Vagina (tissue), 2 donors: ENCODE data around the gene TGIF1. TPM values are rescaled to one million over a fixed set of nuclear protein-coding genes. Genes with fewer than 3 reads are reported as not detected.

Source experiments
- DNase-seq, 2 donors: peaks; one replicate each; pipeline ENCODE4 v3.0.0-alpha.2; 2017; ENCODE audit errors: extremely low spot score in 2 of 2
- H3K27ac ChIP-seq: fragments of 200-600 bp; sonication (generic); one replicate; pipeline ENCODE4 v1.5.1; 2019
- H3K27me3 ChIP-seq: fragments of 200-600 bp; sonication (generic); one replicate; pipeline ENCODE4 v1.5.1; 2019
- H3K36me3 ChIP-seq, 2 donors: fragments of 200-600 bp; sonication (generic); one replicate each; pipeline ENCODE4 v1.5.1; 2017 to 2019
- H3K4me1 ChIP-seq: fragments of 200-600 bp; sonication (generic); one replicate; pipeline ENCODE4 v1.5.1; 2019
- H3K4me3 ChIP-seq, 2 donors: fragments of 200-600 bp; sonication (generic); 1 replicate in 1 of 2; 2 replicates in 1 of 2; pipeline ENCODE4 v1.5.1; 2016 to 2019
- H3K9me3 ChIP-seq: fragments of 200-600 bp; sonication (generic); one replicate; pipeline ENCODE4 v1.5.1; 2019
- CTCF ChIP-seq, 3 experiments: fragments of 450-650 bp in 2 of 3; fragments of 200-600 bp in 1 of 3; sonication (generic) in 1 of 3; IDR thresholded peaks; one replicate each; pipeline ENCODE4 v1.5.1; 2017 to 2019; ENCODE audit warnings: antibody characterized with exemption in 3 of 3, mild to moderate bottlenecking in 2 of 3, moderate library complexity in 2 of 3
- POLR2A ChIP-seq, 2 donors: fragments of 450-650 bp; IDR thresholded peaks; one replicate each; pipeline ENCODE4 v1.6.1; 2017; ENCODE audit warnings: antibody characterized with exemption in 2 of 2, mild to moderate bottlenecking in 2 of 2, moderate library complexity in 2 of 2
- POLR2AphosphoS5 ChIP-seq, 2 donors: sonication (generic); formaldehyde crosslinking; IDR thresholded peaks; one replicate each; pipeline ENCODE4 v1.9.0; 2017; ENCODE audit warnings: antibody characterized with exemption in 2 of 2, mild to moderate bottlenecking in 2 of 2, low read depth in 1 of 2; ENCODE audit not compliant: insufficient read depth in 1 of 2
- intact Hi-C: fragments of 100-400 bp; cut with DNase I; formaldehyde crosslinking; loops from one replicate; pipeline ENCODE4 v1.15.1; 2023
- total RNA-seq: library from RNA; depleted of rRNA; stranded (reverse); fragments of >200 nt; gene quantifications from one replicate; pipeline ENCODE4 v1.2.3, GENCODE V29; 2016

Gene TGIF1
- total RNA-seq, 1 donor from 2014 or later = 60.9 TPM

DNA sequence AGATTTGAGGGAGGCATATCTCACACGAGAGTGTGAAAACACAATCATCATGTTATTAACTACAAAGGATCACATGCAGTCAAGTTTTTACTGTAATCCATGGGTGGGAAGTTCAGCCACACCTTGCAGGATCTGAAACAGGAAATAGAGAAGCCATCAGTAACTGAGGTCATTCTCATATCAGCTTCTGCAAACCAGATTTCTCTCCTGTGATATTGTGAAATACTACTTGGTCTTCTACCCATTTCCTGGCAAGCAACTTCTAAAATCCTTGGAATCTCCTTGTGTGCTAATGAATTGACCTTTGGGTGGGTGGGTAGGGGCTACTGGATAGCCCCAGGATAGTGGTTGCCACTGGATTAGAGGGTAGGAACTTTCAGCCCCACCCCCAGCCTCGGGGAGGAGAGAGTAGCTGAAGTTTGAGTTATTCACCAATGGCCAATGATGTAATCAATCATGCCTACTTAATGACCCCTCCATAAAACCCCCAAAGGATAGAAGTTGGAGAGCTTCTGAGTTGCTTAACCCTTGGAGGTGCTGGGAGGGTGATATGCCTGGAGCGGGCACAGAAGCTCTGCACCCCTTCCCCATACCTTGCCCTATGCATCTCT lies 25.6 kb upstream of the TGIF1 start:
- H3K4me3 ChIP-seq = no peak overlapping the region
- intact Hi-C loops = no loop called here
- H3K36me3 ChIP-seq = no peaks in the 10 kb centered on the region
- no peak for DNase-seq
- H3K27me3 ChIP-seq = no peaks in the 10 kb centered on the region
- H3K9me3 ChIP-seq = no peaks in the 10 kb centered on the region
- no peak overlapping the region for H3K27ac ChIP-seq
- TF ChIP-seq POLR2A (IDR thresholded peaks at IDR 0.05) = no peak
- no peak for TF ChIP-seq CTCF (IDR thresholded peaks at IDR 0.05)
- TF ChIP-seq POLR2AphosphoS5 (IDR thresholded peaks at IDR 0.05; ENCODE audit: insufficient read depth in 1 of 2, low read depth in 1 of 2) = no peak
- no peaks in the 10 kb centered on the region for H3K4me1 ChIP-seq

DNA sequence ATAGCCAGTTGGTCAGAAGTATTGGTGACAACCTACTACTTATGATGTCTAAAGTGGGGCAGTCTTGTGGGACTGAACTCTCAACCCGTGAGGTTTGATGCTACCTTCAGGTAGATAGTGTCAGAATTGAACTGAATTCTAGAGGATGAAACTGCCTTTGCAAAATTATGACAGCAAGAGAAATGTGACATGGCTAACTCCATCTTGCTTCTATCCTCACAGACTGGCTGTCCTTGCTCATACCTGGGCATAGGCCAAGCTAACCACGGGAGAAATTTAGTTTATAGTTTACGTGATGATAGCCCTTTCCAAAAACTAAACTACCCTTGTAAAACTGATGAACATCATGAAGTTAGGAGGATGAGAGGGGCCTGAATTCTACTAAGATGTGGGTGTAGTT lies 24.9 kb upstream of the TGIF1 start:
- no peaks in the 10 kb centered on the region for H3K36me3 ChIP-seq
- intact Hi-C loops = no loop called here

DNA sequence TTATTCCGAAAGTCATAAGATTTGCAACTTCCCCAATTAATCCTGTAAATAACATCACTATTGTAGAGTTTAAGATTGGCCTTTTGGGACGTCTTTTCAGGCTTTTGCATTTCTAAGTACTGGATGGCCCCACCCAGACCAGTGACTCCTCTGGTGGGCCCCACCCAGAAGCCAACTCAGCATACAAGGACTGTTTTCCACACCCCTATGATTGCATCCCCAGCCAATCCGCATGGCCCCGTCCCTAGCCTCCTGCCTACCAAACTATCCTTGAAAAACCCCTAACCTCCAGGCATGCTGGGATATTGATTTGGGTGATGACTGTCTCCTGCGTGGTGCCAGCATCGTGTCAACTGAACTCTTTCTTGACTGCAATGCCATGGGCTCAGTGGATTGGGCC lies 24.5 kb upstream of the TGIF1 start:
- intact Hi-C loops = no loop called here
- no peaks in the 10 kb centered on the region for H3K36me3 ChIP-seq
- DNase-seq = no peak
- H3K27me3 ChIP-seq = no peaks in the 10 kb centered on the region
- H3K4me3 ChIP-seq = no peak overlapping the region
- H3K9me3 ChIP-seq = no peaks in the 10 kb centered on the region
- no peaks in the 10 kb centered on the region for H3K4me1 ChIP-seq
- no peak for TF ChIP-seq POLR2A (IDR thresholded peaks at IDR 0.05)
- H3K27ac ChIP-seq = no peak overlapping the region

More for the DNA sequence above, 24.9 kb upstream of the TGIF1 start:
- no peak for DNase-seq
- TF ChIP-seq POLR2AphosphoS5 (IDR thresholded peaks at IDR 0.05; ENCODE audit: insufficient read depth in 1 of 2, low read depth in 1 of 2) (no peak), POLR2A (IDR thresholded peaks at IDR 0.05) (no peak), CTCF (IDR thresholded peaks at IDR 0.05) (no peak)
- no peaks in the 10 kb centered on the region for H3K9me3 ChIP-seq
- no peak overlapping the region for H3K27ac ChIP-seq
- H3K4me3 ChIP-seq = no peak overlapping the region
- no peaks in the 10 kb centered on the region for H3K4me1 ChIP-seq
- no peaks in the 10 kb centered on the region for H3K27me3 ChIP-seq

DNA sequence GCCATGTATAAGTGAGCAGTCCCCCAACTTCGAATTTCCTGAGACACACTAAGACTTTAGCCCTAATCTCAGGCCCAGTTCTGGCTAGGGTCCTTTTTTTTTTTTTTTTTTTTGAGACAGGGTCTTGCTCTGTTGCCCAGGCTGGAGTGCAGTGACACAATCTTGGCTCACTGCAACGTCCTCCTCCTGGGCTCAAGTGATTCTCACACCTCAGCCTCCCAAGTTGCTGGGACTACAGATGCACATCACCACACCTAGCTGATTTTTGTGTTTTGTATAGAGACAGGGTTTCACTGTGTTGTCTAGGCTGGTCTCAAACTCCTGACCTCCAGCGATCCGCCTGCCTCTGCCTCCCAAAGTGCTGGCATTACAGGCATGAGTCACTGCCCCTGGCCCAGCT lies 23.9 kb upstream of the TGIF1 start:
- DNase-seq = no peak
- no peaks in the 10 kb centered on the region for H3K9me3 ChIP-seq
- H3K4me3 ChIP-seq = no peak overlapping the region
- no peaks in the 10 kb centered on the region for H3K27me3 ChIP-seq
- H3K4me1 ChIP-seq = no peaks in the 10 kb centered on the region
- H3K27ac ChIP-seq = no peak overlapping the region
- no peaks in the 10 kb centered on the region for H3K36me3 ChIP-seq
- TF ChIP-seq POLR2A (IDR thresholded peaks at IDR 0.05) = no peak
- no peak for TF ChIP-seq POLR2AphosphoS5 (IDR thresholded peaks at IDR 0.05; ENCODE audit: insufficient read depth in 1 of 2, low read depth in 1 of 2)
- no peak for TF ChIP-seq CTCF (IDR thresholded peaks at IDR 0.05)
- intact Hi-C loops = no loop called here

DNA sequence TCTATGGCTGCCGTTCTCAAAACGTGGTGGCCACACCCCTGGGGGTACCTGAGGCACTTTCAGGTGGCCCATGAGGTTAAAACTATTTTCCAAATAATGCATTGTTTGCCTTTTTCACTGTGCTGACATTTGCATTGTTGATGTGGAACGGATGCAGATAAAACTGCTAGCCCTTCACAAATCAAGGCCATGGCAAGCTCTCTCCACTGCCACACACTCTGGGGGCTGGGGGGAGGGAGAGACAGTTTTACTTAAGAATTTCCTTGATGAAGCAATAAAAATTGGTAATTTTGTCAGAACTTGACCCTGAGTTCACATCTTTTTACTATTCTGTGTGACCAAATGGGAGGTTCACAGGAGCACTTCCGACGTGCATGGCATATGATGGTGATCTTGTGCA lies 22.0 kb upstream of the TGIF1 start:
- DNase-seq = no peak
- no peak for TF ChIP-seq POLR2A (IDR thresholded peaks at IDR 0.05)
- no peak for TF ChIP-seq POLR2AphosphoS5 (IDR thresholded peaks at IDR 0.05; ENCODE audit: insufficient read depth in 1 of 2, low read depth in 1 of 2)
- TF ChIP-seq CTCF (IDR thresholded peaks at IDR 0.05) = no peak
- no peak overlapping the region for H3K27ac ChIP-seq
- intact Hi-C loops = no loop called here
- no peaks in the 10 kb centered on the region for H3K9me3 ChIP-seq
- H3K27me3 ChIP-seq = no peaks in the 10 kb centered on the region
- H3K4me1 ChIP-seq = no peaks in the 10 kb centered on the region
- no peak overlapping the region for H3K4me3 ChIP-seq
- no peaks in the 10 kb centered on the region for H3K36me3 ChIP-seq
